Stomach (tissue), 4 donors: ENCODE data around the gene CRYM.
"Not testable (repeated sequence)": the region's sequence is repeated elsewhere in the genome, so short reads cannot be mapped to it uniquely, and the experiment has no call there.

Experiments
- CTCF ChIP-seq, 7 experiments: fragments of 450-650 bp in 4 of 7; fragments of 200-600 bp in 3 of 7; sonication (generic) in 3 of 7; IDR thresholded peaks; one replicate each; pipeline ENCODE4 v1.5.1; 2016 to 2019; ENCODE audit warnings: antibody characterized with exemption in 7 of 7, control low read depth in 2 of 7, mild to moderate bottlenecking in 1 of 7
- EP300 ChIP-seq: sonication (generic); formaldehyde crosslinking; IDR thresholded peaks from one replicate; pipeline ENCODE4 v1.6.1; 2017; ENCODE audit warnings: antibody characterized with exemption
- POLR2A ChIP-seq, 4 donors: fragments of 450-650 bp; IDR thresholded peaks; one replicate each; pipeline ENCODE4 v1.6.1; 2016; ENCODE audit warnings: antibody characterized with exemption in 4 of 4, control low read depth in 2 of 4, mild to moderate bottlenecking in 1 of 4, moderate library complexity in 1 of 4
- POLR2AphosphoS5 ChIP-seq, 3 donors: sonication (generic); formaldehyde crosslinking; IDR thresholded peaks; one replicate each; pipeline ENCODE4 v1.6.1; 2016; ENCODE audit warnings: antibody characterized with exemption in 3 of 3

- not testable (repeated sequence) for TF ChIP-seq EP300; CTCF (IDR thresholded peaks at IDR 0.05); POLR2AphosphoS5 (IDR thresholded peaks at IDR 0.05); POLR2A (IDR thresholded peaks at IDR 0.05)
These were observed 11.7 kb upstream of the CRYM start for GRCh38 chr16:21289789-21290188.
